GM04504 (cell line): Measurements from ENCODE around the gene SLC2A11.

ENCODE experiments used
- DNase-seq: peaks from one replicate; pipeline ENCODE4 v3.0.0-alpha.2; 2012; ENCODE audit warnings: low read depth

Gene SLC2A11

GRCh38 chr22:23857606-23858483, at the start of gene SLC2A11:
Gene SLC2A11, plus strand, starts transcription at chr22:23857875. Its CDS starts 125 bp downstream, at chr22:23858000.
- DNase-seq, result peak; percentile 94

GRCh38 chr22:23812378-23812777, 45.3 kb upstream of the SLC2A11 start:
- DNase-seq, result no peak

- no peak for DNase-seq
Measured at GRCh38 chr22:23815541-23816155, 42.0 kb upstream of the SLC2A11 start.

GRCh38 chr22:23816156-23816976, 41.3 kb upstream of the SLC2A11 start:
- DNase-seq, result no peak

- no peak for DNase-seq
Measured at GRCh38 chr22:23817146-23817545, 40.5 kb upstream of the SLC2A11 start.

- no peak for DNase-seq
Measured at GRCh38 chr22:23818541-23818940, 39.1 kb upstream of the SLC2A11 start.

- DNase-seq, result no peak
Measured at GRCh38 chr22:23820748-23821211, 36.9 kb upstream of the SLC2A11 start.

GRCh38 chr22:23822101-23822671, 35.5 kb upstream of the SLC2A11 start:
- no peak for DNase-seq

GRCh38 chr22:23823331-23823791, 34.3 kb upstream of the SLC2A11 start:
- no peak for DNase-seq

- no peak for DNase-seq
Measured at GRCh38 chr22:23824476-23825245, 33.0 kb upstream of the SLC2A11 start.

GRCh38 chr22:23825246-23825905, 32.3 kb upstream of the SLC2A11 start:
- DNase-seq, result no peak

GRCh38 chr22:23826510-23827350, 30.9 kb upstream of the SLC2A11 start:
- peak; percentile 58 for DNase-seq

GRCh38 chr22:23827351-23827995, 30.2 kb upstream of the SLC2A11 start:
- no peak for DNase-seq

- DNase-seq, result no peak
Measured at GRCh38 chr22:23828800-23829680, 28.6 kb upstream of the SLC2A11 start.

GRCh38 chr22:23829845-23830372, 27.8 kb upstream of the SLC2A11 start:
- peak; percentile 81 for DNase-seq

GRCh38 chr22:23831261-23831660, 26.4 kb upstream of the SLC2A11 start:
- DNase-seq, result no peak

GRCh38 chr22:23831781-23832180, 25.9 kb upstream of the SLC2A11 start:
- no peak for DNase-seq
